BJ (cell line): ENCODE results near the gene BRPF1. TPM values are rescaled to one million over a fixed set of nuclear protein-coding genes. Genes with fewer than 3 reads are reported as not detected.

Experiments used
- CTCF ChIA-PET: fragments of 350-600 bp; formaldehyde crosslinking; extraction: SDS; loops from one replicate; lab custom pipeline; 2021; ENCODE audit warnings: antibody characterized with exemption, inconsistent platforms; lab: Yijun Ruan, JAX
- POLR2A ChIA-PET: fragments of 300-600 bp; sonication (Branson Sonifier 250); formaldehyde crosslinking; extraction: SDS; loops from one replicate; lab custom pipeline; 2021; ENCODE audit warnings: antibody characterized with exemption; lab: Charles Lee
- DNase-seq: peaks from one replicate; pipeline ENCODE4 v3.0.0-alpha.2; 2011; ENCODE audit warnings: low read depth
- H3K27me3 ChIP-seq: 2 replicates; pipeline ENCODE4 v1.6.0; 2011; ENCODE audit warnings: low read length; ENCODE audit not compliant: control insufficient read depth, insufficient read depth
- H3K36me3 ChIP-seq: 2 replicates; pipeline ENCODE4 v1.5.1; 2011; ENCODE audit warnings: low read length; ENCODE audit not compliant: control insufficient read depth, insufficient read depth
- H3K4me3 ChIP-seq: 2 replicates; pipeline ENCODE4 v1.5.1; 2011; ENCODE audit warnings: low read depth, mild to moderate bottlenecking, control low read depth, low read length
- CTCF ChIP-seq: IDR thresholded peaks from 2 replicates; pipeline ENCODE4 v1.5.1; 2011; ENCODE audit warnings: low read depth, mild to moderate bottlenecking, control low read depth, inconsistent platforms, low read length, moderate library complexity; ENCODE audit not compliant: insufficient read depth
- polyA plus RNA-seq: library from polyadenylated mRNA; depleted of rRNA; stranded (reverse); fragments of >200 nt; gene quantifications from 2 replicates; pipeline ENCODE4 v1.2.3, GENCODE V29; 2011

Gene BRPF1
- polyA plus RNA-seq, 1 experiment: 10.0 TPM

GRCh38 chr3:9732740-9733115 is 1.2 kb downstream of the BRPF1 start:
- H3K4me3 ChIP-seq: peak overlapping the region; percentile 93
- ChIA-PET CTCF (interaction anchor here (0.9 to 4.5 kb wide), 5 partner anchors 11 to 379 kb away, joined by 3 to 22 read pairs (median 4); partner anchors contain the start of gene OGG1), POLR2A (interaction anchor here (0.7 kb wide), 1 partner anchor 22 kb away, joined by 3 read pairs; no protein-coding TSS in a partner anchor)
- DNase-seq: no peak
- TF ChIP-seq CTCF: 0 out of 2 replicates have a peak, but pooled peaks have one; percentile 8
- H3K36me3 ChIP-seq: peaks cover 15% of the 10 kb centered on the region
- H3K27me3 ChIP-seq: no peaks in the 10 kb centered on the region

GRCh38 chr3:9736831-9737230 is 5.3 kb downstream of the BRPF1 start:
- Histone ChIP-seq H3K36me3 (peaks cover 38% of the 10 kb centered on the region), H3K27me3 (no peaks in the 10 kb centered on the region), H3K4me3 (no peak overlapping the region)
- ChIA-PET CTCF (no interaction called here), POLR2A (no interaction called here)
- TF ChIP-seq CTCF: no peak
- DNase-seq: no peak

- TF ChIP-seq CTCF: no peak
- Histone ChIP-seq H3K4me3 (no peak overlapping the region), H3K27me3 (no peaks in the 10 kb centered on the region), H3K36me3 (peaks cover 54% of the 10 kb centered on the region)
- ChIA-PET CTCF (interaction anchor here (1.3 to 1.8 kb wide), 2 partner anchors 9 to 24 kb away, joined by 3 to 6 read pairs; no protein-coding TSS in a partner anchor), POLR2A (no interaction called here)
- no peak for DNase-seq
Observed at GRCh38 chr3:9739181-9739580, 7.6 kb downstream of the BRPF1 start.

GRCh38 chr3:9742560-9742959 is 11.0 kb downstream of the BRPF1 start:
- H3K36me3 ChIP-seq: peaks cover 64% of the 10 kb centered on the region
- no peak overlapping the region for H3K4me3 ChIP-seq
- ChIA-PET POLR2A (no interaction called here), CTCF (no interaction called here)
- DNase-seq: no peak
- no peaks in the 10 kb centered on the region for H3K27me3 ChIP-seq
- no peak for TF ChIP-seq CTCF

- no peak for TF ChIP-seq CTCF
- Histone ChIP-seq H3K36me3 (peaks cover 69% of the 10 kb centered on the region), H3K4me3 (no peak overlapping the region), H3K27me3 (no peaks in the 10 kb centered on the region)
- CTCF ChIA-PET: interaction anchor here (1.8 kb wide), 1 partner anchor 10 kb away, joined by 4 read pairs; no protein-coding TSS in a partner anchor
- POLR2A ChIA-PET: no interaction called here
- no peak for DNase-seq
Observed at GRCh38 chr3:9743548-9743947, 12.0 kb downstream of the BRPF1 start.
